HFFc6 (cell line): ENCODE data around the gene MR1. TPM values are rescaled to one million over a fixed set of nuclear protein-coding genes. Genes with fewer than 3 reads are reported as not detected.

ENCODE experiments used
- DNase-seq: peaks from one replicate; pipeline ENCODE4 v3.0.0-alpha.2; 2018
- H3K27ac Mint-ChIP-seq: 2 replicates; pipeline ENCODE4 v1.8.0; 2020; ENCODE audit warnings: mild to moderate bottlenecking, mixed read lengths
- H3K27me3 Mint-ChIP-seq: 2 replicates; pipeline ENCODE4 v1.8.0; 2021; ENCODE audit warnings: mild to moderate bottlenecking, moderate library complexity, mixed read lengths; ENCODE audit not compliant: insufficient read depth
- H3K36me3 Mint-ChIP-seq: 2 replicates; pipeline ENCODE4 v1.8.0; 2021; ENCODE audit warnings: low read depth, mixed read lengths
- H3K4me1 Mint-ChIP-seq: 2 replicates; pipeline ENCODE4 v1.8.0; 2020; ENCODE audit warnings: low read depth, mixed read lengths
- H3K4me3 Mint-ChIP-seq: 2 replicates; pipeline ENCODE4 v1.8.0; 2020; ENCODE audit warnings: mild to moderate bottlenecking, moderate library complexity, mixed read lengths
- H3K9me3 Mint-ChIP-seq: 2 replicates; pipeline ENCODE4 v1.8.0; 2020; ENCODE audit warnings: mild to moderate bottlenecking, mixed read lengths
- CTCF ChIP-seq: fragments of 200-600 bp; sonication (generic); IDR thresholded peaks from 2 replicates; pipeline ENCODE4 v1.5.0; 2021; ENCODE audit warnings: antibody characterized with exemption, mild to moderate bottlenecking
- total RNA-seq, 6 experiments: library from RNA; stranded (reverse); fragmentation: NEBNext Ultra II Directional; extraction: Animal tissue kit (Norgen Biotek cat#: 25700); gene quantifications; 2 replicates in 1 of 6; 3 replicates in 5 of 6; pipeline ENCODE4 v1.2.3, GENCODE V29; 2021

MR1 gene
- total RNA-seq, 6 experiments from 2014 or later: 27.2 to 39.2 (median 32.2) TPM

- H3K9me3 Mint-ChIP-seq: peaks cover 18% of the 10 kb centered on the region
- H3K36me3 Mint-ChIP-seq: peaks cover 50% of the 10 kb centered on the region
- peaks cover 15% of the 10 kb centered on the region for H3K27me3 Mint-ChIP-seq
- H3K4me1 Mint-ChIP-seq: peaks cover 73% of the 10 kb centered on the region
- DNase-seq: peak; percentile 42
- peak overlapping the region; percentile 98 for H3K4me3 Mint-ChIP-seq
- peak; percentile 10; the same call in 1 of the 2 replicates for TF ChIP-seq CTCF
- peak overlapping the region; percentile 93 for H3K27ac Mint-ChIP-seq
Observed at GRCh38 chr1:181089676-181090544, 56.1 kb downstream of the MR1 start.

GRCh38 chr1:181090641-181091126 is 56.9 kb downstream of the MR1 start:
- peaks cover 53% of the 10 kb centered on the region for H3K36me3 Mint-ChIP-seq
- no peak for TF ChIP-seq CTCF
- peaks cover 17% of the 10 kb centered on the region for H3K27me3 Mint-ChIP-seq
- peak overlapping the region; percentile 98 for H3K4me3 Mint-ChIP-seq
- peak overlapping the region; percentile 93 for H3K27ac Mint-ChIP-seq
- H3K4me1 Mint-ChIP-seq: peaks cover 77% of the 10 kb centered on the region
- no peak for DNase-seq
- H3K9me3 Mint-ChIP-seq: peaks cover 18% of the 10 kb centered on the region

GRCh38 chr1:181091309-181092040 is 57.7 kb downstream of the MR1 start:
- Mint-ChIP-seq H3K36me3 (peaks cover 53% of the 10 kb centered on the region), H3K9me3 (peaks cover 18% of the 10 kb centered on the region), H3K4me3 (peak overlapping the region; percentile 98), H3K4me1 (peaks cover 78% of the 10 kb centered on the region), H3K27ac (peak overlapping the region; percentile 93), H3K27me3 (peaks cover 17% of the 10 kb centered on the region)
- no peak for TF ChIP-seq CTCF
- no peak for DNase-seq

GRCh38 chr1:181092056-181092455 is 58.3 kb downstream of the MR1 start:
- Mint-ChIP-seq H3K27me3 (peaks cover 17% of the 10 kb centered on the region), H3K4me3 (peak overlapping the region; percentile 98), H3K27ac (peak overlapping the region; percentile 93), H3K36me3 (peaks cover 53% of the 10 kb centered on the region), H3K9me3 (peaks cover 18% of the 10 kb centered on the region), H3K4me1 (peaks cover 78% of the 10 kb centered on the region)
- DNase-seq: no peak
- TF ChIP-seq CTCF: no peak

- peak overlapping the region; percentile 72 for H3K27ac Mint-ChIP-seq
- H3K36me3 Mint-ChIP-seq: peaks cover 54% of the 10 kb centered on the region
- TF ChIP-seq CTCF: no peak
- H3K4me1 Mint-ChIP-seq: peaks cover 78% of the 10 kb centered on the region
- H3K9me3 Mint-ChIP-seq: peaks cover 18% of the 10 kb centered on the region
- DNase-seq: no peak
- peaks cover 17% of the 10 kb centered on the region for H3K27me3 Mint-ChIP-seq
- peak overlapping the region; percentile 98 for H3K4me3 Mint-ChIP-seq
Observed at GRCh38 chr1:181092883-181093458, 59.2 kb downstream of the MR1 start.
